Amygdala (tissue), 56 donors: Measurements from ENCODE around the gene ATP13A2.

Experiments used
- DNase-seq, 56 donors: peaks; one replicate each; lab custom pipeline; 2025; lab: John Stamatoyannopoulos, UW

ATP13A2 gene

GRCh38 chr1:17011439-17012307 lies at the start of gene ATP13A2:
Gene ATP13A2 (minus strand): TSS chr1:17011928. CDS start chr1:17011738, 190 bp downstream.
- DNase-seq = peak in 54 of 56 donors; percentile 7 to 89 (median 62)

DNA sequence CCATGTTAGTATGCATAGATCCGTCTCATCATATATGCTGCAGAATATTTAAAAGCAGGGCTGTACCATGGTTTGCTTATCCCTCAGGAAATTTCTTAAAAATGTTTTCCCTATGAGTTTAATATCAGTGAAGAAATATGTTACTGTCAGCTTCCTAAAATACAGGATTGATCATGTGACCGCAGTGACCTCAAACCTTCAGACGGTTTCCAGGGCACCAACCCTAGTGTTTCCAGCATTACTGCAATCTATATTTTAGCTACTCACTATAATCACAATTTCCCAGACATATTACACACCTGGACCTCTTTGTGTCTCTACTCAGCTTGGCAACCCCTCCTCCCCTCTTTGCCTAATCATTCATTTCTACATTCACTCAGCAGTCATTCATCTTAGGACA lies 49.8 kb upstream of the ATP13A2 start:
- DNase-seq = no peak

- peak in 2 of 56 donors; percentile 31 to 36 for DNase-seq
These were observed 48.6 kb upstream of the ATP13A2 start for GRCh38 chr1:17060306-17060749.

GRCh38 chr1:17059391-17060305 lies 47.9 kb upstream of the ATP13A2 start:
- DNase-seq = peak in 50 of 56 donors; percentile 20 to 82 (median 56)

- DNase-seq = no peak
These were observed 44.8 kb upstream of the ATP13A2 start for GRCh38 chr1:17056551-17056950.

DNA sequence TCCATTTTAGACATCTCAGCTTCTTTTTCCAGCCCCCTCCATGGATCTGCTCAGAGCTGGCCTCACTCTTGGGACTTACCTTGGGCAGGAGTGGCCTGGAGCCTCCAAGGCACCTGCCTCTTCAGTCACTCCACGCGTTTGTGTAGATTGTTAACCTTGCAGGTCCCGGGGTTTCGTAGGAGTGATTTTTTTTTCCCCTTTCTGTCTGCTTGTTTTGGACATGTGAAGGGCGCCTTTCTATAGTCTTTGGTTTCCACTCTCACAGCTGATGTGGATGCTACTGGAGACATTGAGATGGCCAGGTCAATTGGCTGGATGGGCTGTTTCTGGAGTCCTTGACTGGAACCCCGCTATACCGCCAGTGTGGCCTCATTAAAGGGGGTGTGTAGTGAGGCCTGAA lies 44.1 kb upstream of the ATP13A2 start:
- no peak for DNase-seq

DNA sequence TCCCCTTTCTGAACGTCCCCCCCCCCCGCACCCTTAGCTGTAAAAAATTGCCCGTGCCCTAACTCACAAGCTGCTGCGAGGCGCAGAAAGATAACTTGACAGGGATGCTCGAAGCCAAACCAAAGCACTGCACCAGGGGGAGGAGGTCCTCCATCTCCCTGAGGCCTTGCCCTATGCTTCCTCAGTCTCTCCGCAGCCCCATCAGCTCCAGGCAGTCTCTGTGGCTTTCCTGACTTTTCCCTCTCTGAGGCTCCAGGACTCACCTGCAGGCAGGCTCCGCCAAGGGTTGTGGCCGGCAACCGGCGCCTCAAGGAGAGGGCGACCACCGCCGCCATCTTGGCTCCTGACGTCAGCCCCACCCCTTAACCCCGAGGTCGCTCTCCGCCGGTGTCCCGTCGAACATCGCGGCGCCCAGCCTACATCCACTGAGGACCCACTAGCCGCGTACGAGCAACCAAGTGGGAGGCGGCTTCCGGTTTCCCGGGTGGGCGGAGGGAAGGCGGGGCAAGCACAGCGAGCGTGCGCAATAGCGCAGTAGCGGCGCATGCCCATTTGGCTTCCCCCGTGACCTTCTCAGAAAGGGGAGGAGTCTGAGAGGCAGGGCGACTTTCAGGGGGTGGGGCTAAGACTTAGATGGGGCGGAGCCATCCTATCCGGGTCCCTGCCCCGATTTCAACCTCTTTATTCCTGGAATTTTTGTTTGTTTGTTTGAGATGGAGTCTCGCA lies 42.1 kb upstream of the ATP13A2 start, which contains the start of gene SDHB:
TSS of gene SDHB (minus strand) at position 348 of the 726 bp plus-strand sequence. CDS start at position 335, 13 bp downstream.
- DNase-seq = peak; percentile 89 to 100 (median 98)

DNA sequence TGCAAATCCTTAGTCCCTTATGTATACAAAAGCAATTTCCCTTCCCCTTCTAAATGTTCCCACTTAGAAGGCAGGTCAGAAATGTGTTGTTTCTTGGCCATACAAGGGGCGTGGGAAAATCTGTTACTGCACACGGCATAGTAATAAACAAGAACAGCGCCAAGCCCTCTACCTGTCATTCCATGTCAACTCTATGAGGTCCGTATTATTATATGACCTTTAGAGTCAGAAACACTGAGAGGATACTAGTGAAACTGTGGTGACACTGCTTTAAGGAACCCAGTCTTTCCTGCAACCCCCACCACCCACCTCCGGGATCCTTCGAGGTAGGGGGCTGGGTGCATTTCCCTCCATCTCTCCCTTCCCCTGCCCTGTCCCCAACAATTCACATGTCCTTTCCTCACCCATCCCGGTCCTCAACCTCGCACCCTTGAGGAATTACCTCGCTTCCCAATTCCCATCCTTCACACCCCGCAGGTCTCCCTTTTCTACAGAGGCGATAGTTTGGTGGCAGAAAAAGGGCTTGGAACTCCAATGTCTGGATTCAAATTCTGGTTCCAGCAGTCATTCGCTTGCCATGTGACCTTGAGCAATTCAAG lies 41.5 kb upstream of the ATP13A2 start:
- no peak for DNase-seq

DNA sequence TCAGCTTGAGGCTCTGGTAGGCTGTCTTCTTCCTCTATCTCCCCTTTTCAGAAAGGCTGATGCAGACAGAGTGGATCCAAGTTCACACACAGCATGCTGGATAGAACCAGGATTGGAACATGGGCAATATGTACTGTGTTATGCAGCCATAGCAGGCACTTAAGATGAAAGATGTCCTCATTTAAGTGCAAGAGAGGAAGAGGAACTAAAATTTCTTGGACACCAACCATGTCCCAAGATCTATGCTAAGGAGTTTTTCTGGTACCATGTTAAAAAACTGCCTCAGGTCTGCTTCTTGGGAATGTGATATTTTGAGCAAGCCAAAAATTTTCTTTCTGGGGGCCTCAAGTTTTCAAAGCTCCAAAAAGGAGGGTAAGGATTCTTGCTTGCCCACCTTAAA lies 40.9 kb upstream of the ATP13A2 start:
- DNase-seq = no peak

GRCh38 chr1:17052038-17052437 lies 40.3 kb upstream of the ATP13A2 start:
- no peak for DNase-seq

GRCh38 chr1:17047924-17048323 lies 36.2 kb upstream of the ATP13A2 start:
- DNase-seq = no peak

DNA sequence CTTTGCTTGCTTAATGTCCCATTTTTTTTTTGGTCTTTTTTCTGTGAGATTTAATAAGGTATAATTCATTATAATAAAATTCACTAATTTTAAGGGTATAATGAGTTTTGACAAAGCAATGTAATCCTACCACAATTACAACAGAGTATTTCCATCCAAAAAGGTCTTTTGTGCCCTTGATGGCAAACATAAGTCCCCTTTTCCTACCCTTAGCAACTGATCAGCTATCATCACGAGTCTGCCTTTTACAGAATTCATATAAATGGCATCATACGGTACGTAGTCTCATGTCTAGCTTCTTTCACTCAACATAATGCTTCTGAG lies 34.6 kb upstream of the ATP13A2 start:
- no peak for DNase-seq

GRCh38 chr1:17045634-17046333 lies 34.1 kb upstream of the ATP13A2 start:
- peak in 1 of 56 donors; percentile 49 for DNase-seq

DNA sequence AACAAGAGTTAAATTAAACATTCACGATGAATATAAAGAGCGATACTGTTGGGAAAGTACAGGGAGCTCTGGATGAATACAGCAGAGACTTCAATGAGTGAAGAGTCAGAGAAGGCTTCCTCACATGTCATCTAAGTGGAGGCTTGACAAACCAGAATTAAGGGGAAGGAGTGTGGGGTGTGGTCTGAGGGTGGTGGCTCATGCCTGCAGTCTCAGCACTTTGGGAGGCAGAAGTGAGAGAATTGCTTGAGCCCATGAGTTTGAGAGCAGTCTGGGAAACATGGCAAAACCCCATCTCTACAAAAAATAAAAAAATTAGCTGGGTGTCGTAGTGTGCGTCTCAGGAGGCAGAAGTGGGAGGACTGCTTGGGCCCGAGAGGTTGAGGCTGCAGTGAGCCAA lies 33.4 kb upstream of the ATP13A2 start:
- peak in 1 of 56 donors; percentile 8 for DNase-seq

DNA sequence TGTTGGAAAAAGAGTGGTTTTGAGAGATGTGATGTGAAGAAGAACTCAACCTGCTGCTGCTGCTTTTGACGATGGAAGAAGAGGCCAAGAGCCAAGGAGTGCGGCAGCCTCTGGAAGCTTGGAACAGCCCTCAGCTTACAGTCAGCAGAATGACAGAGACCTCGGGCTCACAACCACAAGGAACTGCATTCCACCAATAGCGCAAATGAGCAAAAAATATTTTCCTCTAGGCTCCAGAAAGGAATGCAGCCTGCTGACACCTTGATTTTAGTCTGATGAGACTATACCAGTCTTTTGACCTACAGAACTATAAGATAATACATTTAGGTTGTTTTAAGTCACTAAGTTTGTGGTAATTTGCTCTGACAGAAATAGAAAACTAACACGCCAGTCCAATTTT lies 31.9 kb upstream of the ATP13A2 start:
- no peak for DNase-seq

DNA sequence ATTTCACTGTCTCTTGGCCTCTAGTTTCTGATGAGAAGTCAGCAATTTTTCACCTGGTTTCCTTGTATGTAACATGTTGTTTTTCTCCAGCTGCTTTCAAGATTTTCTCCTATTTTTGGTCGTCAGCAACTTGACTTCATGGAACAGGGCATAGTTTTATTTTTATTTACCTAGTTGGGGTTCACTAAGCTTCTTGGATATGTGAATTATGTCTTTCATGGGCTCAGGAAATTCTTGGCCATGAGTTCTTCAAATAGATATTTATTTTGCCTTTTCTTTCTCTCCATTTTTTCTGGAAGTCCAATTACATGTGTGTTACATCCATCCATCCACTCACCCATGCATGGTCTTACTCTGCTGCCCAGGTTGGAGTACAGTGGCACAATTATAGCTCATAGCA lies 28.4 kb upstream of the ATP13A2 start:
- DNase-seq = no peak

DNA sequence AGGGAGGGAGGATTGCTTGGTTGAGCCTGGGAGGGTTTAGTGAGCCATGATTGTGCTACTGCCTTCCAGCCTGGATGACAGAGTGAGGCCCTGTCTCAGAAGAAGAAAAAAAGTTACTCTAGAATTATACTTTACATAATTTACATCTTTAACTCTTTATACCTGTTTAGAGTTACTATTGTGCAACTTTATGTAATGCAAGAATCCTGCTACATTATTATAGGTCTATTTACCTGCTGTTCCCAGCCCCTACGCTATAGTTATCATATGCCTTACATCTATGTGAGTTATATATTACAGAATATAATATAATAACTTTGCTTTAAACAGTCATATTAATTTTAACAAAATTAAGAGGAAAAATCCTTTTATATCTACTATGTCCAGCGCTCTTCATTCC lies 27.8 kb upstream of the ATP13A2 start:
- no peak for DNase-seq

GRCh38 chr1:17033481-17033880 lies 21.8 kb upstream of the ATP13A2 start:
- DNase-seq = no peak

DNA sequence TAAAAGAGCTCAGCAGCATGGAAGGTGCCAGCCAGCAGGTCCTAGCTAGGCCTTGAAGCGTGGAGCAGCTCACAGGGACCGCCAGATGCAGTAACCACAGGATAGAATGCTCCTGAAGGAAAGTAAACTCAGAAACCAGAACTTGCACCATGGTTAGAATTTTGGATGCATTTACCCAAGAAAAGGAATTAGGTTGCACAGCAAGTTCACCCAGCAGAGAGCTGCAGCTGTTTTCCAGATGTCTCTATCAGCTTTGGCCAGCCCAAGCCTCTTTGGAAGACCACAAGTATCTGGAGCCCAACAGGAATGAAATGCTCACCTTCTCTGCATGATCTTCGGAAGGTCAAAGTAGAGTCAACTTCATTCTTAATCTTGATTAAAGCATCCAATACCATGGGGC lies 21.0 kb upstream of the ATP13A2 start:
- DNase-seq = no peak

- DNase-seq = no peak
These were observed 19.7 kb upstream of the ATP13A2 start for GRCh38 chr1:17031436-17031835.
